T47D (cell line): ENCODE data around the gene GGT7.
"Not testable (repeated sequence)": the region's sequence is repeated elsewhere in the genome, so short reads cannot be mapped to it uniquely, and the experiment has no call there.

Experiments
- DNase-seq, 2 experiments: peaks; one replicate each; pipeline versions ENCODE4 v3.0.0 to v3.0.0-alpha.2; 2011 to 2012; ENCODE audit warnings: low read depth in 1 of 2, low spot score in 1 of 2
- JUND ChIP-seq: IDR thresholded peaks from 2 replicates; pipeline ENCODE4 v1.6.1; 2012; ENCODE audit warnings: low read depth
- in situ Hi-C: cut with HindIII; loops from 2 replicates; pipeline ENCODE4 v1.10.0; 2016; ENCODE audit warnings: low sequenced_read_pairs, low pct_unique_long_range_greater_than_20kb

GGT7 gene

GRCh38 chr20:34895465-34895864, 22.8 kb upstream of the GGT7 start:
- no peak for DNase-seq
- in situ Hi-C loops = no loop called here
- TF ChIP-seq JUND = no peak

DNA sequence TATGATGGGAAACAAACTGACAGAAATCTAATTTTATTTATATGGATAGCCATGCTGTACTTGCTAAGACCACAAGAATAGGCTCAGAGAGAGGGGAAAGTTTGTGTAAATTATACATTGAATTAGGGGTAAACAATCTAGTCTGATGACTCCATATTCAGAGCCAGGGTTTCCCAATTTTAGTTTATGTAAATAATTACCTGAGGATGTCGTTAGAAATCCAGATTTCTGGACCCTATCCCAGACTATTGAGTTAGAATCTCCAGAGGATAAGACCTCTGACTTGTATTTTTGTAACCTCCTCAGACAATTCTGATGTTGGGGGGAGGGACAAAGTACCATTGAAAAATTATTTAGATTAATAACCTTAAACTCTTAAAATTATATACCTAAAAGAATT, 22.1 kb upstream of the GGT7 start:
- DNase-seq = no peak
- no peak for TF ChIP-seq JUND
- in situ Hi-C loops = no loop called here

- DNase-seq = no peak
- in situ Hi-C loops = no loop called here
Observed at GRCh38 chr20:34892671-34893070, 20.0 kb upstream of the GGT7 start.

GRCh38 chr20:34891166-34892062, 18.8 kb upstream of the GGT7 start:
- no peak for TF ChIP-seq JUND
- DNase-seq = no peak
- in situ Hi-C loops = no loop called here

More at GRCh38 chr20:34892671-34893070, 20.0 kb upstream of the GGT7 start:
- no peak for TF ChIP-seq JUND

- TF ChIP-seq JUND = no peak
- no peak for DNase-seq
- in situ Hi-C loops = no loop called here
Observed at GRCh38 chr20:34888468-34888867, 15.8 kb upstream of the GGT7 start.

GRCh38 chr20:34887023-34887422, 14.4 kb upstream of the GGT7 start:
- TF ChIP-seq JUND = no peak
- in situ Hi-C loops = no loop called here
- DNase-seq = no peak

DNA sequence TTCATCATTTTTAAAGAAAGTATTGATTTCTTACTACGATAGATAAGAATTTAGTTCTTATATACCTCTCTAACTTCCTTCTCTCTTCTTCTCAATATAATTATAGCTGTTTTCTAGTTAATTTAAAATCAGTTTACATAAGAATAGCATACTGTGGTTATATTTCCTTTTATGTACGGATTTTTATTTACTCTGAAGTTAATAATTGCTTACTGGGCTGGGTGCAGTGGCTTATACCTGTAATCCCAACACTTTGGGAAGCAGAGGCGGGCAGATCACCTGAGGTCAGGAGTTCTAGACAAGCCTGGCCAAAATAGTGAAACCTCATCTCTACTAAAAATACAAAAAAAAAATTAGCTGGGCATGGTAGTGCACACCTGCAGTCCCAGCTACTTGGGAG, 13.5 kb upstream of the GGT7 start:
- no peak for DNase-seq

DNA sequence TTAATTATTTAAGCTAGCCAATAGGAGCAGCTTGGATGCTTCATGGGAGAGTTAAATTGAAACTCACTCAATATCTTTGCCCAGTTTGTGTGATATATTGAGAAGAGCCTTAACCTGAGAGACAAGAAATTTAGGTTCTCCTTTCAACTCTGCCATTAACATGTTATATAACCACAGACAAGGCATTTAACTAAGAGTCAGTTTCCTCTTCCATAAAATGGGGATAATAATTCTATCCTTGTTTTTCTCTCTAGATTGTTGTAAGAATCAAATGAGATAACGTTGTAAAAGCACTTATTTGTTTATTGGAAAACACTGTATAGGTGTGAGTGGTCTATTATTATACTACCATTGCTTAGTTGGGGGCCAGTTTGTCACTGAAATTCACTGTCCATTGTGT, 11.6 kb upstream of the GGT7 start:
- DNase-seq = no peak
- in situ Hi-C loops = no loop called here
- no peak for TF ChIP-seq JUND

More for the DNA sequence above, 13.5 kb upstream of the GGT7 start:
- TF ChIP-seq JUND = no peak
- in situ Hi-C loops = no loop called here

GRCh38 chr20:34883809-34884208, 11.2 kb upstream of the GGT7 start:
- TF ChIP-seq JUND = no peak
- no peak for DNase-seq
- in situ Hi-C loops = no loop called here

- no peak for TF ChIP-seq JUND
- no peak for DNase-seq
- in situ Hi-C loops = no loop called here
Observed at GRCh38 chr20:34883087-34883688, 10.5 kb upstream of the GGT7 start.

DNA sequence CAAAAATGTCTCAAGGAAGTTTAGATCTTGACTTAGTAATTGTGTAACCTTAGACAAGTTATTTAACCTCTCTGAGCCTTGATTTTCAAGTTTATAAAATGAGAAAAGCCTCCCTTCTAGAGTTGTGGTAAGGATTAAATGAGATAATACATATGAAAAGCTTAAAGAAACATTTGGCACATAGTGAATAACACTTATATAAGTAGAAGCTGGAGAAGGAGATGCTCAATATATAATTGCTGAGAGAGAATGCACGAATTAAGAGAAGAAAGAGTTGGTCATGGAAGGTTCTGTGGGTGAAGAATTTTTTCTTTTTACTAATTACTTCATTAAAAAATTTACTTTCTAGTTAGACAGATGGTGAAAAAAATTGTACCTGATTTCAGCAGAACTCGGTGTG, 9.0 kb upstream of the GGT7 start:
- DNase-seq = no peak
- no peak for TF ChIP-seq JUND
- in situ Hi-C loops = no loop called here

DNA sequence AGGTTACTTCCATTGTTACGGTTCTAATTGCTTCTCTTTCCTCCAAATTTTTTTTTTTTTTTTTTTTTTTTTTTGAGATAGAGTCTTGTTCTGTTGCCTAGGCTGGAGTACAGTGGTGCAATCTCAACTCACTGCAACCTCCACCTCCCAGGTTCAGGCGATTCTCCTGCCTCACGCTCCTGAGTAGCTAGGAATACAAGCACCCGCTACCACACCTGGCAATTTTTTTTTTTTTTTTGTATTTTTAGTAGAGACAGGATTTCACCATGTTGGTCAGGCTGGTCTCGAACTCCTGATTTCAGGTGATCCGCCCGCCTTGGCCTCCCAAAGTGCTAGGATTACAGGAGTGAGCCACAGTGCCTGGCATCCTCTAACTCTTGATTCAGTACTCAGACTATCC, 8.3 kb upstream of the GGT7 start:
- in situ Hi-C loops, DNase-seq: not testable (repeated sequence)

DNA sequence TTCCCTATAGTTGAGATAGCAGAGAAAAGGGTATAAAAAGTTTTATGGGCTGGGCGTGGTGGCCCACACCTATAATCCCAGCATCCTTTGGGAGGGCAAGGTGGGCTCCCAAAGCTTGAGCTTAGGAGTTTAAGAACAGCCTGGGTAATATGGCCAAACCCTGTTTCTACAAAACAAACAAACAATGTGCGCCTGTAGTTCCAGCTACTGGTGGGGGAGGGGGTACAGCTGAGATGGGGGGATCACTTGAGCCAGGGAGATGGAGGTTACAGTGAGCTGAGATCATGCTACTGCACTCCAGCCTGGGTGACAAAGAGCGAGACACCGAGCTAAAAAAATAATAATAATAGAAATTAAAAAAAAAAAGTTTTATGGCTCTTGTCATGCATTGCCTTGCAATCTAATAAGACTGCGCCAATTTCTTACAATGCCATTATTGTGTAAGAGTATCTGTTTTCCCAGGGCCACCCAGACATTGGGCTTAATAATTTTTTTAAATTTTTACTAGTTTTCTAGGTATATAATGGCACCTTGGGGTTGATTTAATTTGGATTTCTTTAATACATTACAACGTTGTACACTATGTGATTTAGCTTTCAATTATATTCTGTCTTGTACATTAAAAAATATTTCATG, 7.7 kb upstream of the GGT7 start:
- DNase-seq = no peak
- in situ Hi-C loops = no loop called here
- TF ChIP-seq JUND = no peak
